IMR-90 (cell line): ENCODE results near the gene LEP.

Source experiments
- BHLHE40 ChIP-seq: fragments of 150-350 bp; IDR thresholded peaks from 2 replicates; pipeline ENCODE4 v1.6.1; 2016; ENCODE audit warnings: mild to moderate bottlenecking, low read depth, low read length
- CEBPB ChIP-seq: IDR thresholded peaks from 2 replicates; pipeline ENCODE4 v1.6.1; 2012; ENCODE audit warnings: low read depth, low read length, improper control_type of control experiment
- FOS ChIP-seq: fragments of 150-350 bp; IDR thresholded peaks from 2 replicates; pipeline ENCODE4 v1.6.1; 2016; ENCODE audit warnings: low read depth, low read length
- MAFK ChIP-seq: IDR thresholded peaks from 2 replicates; pipeline ENCODE4 v1.6.1; 2012; ENCODE audit warnings: low read depth, low read length, improper control_type of control experiment
- MXI1 ChIP-seq: IDR thresholded peaks from 2 replicates; pipeline ENCODE4 v1.6.1; 2012; ENCODE audit warnings: low read depth, mild to moderate bottlenecking, low read length, moderate library complexity, borderline replicate concordance
- POLR2A ChIP-seq: IDR thresholded peaks from 2 replicates; pipeline ENCODE4 v1.6.1; 2012; ENCODE audit warnings: mild to moderate bottlenecking, low read depth, low read length
- RAD21 ChIP-seq: IDR thresholded peaks from 2 replicates; pipeline ENCODE4 v1.6.1; 2012; ENCODE audit warnings: low read length, improper control_type of control experiment
- RCOR1 ChIP-seq: IDR thresholded peaks from 2 replicates; pipeline ENCODE4 v1.6.1; 2012; ENCODE audit warnings: mild to moderate bottlenecking, low read length, improper control_type of control experiment; ENCODE audit not compliant: insufficient replicate concordance
- RFX5 ChIP-seq: IDR thresholded peaks from 2 replicates; pipeline ENCODE4 v1.8.0; 2012; ENCODE audit warnings: low read depth, mild to moderate bottlenecking, low read length, moderate library complexity
- SMC3 ChIP-seq: fragments of 150-350 bp; IDR thresholded peaks from 2 replicates; pipeline ENCODE4 v1.6.1; 2016; ENCODE audit warnings: low read depth, mild to moderate bottlenecking, antibody characterized with exemption, low read length, moderate library complexity
- TF ChIP-seq, protein P1 (sequence below): conservative IDR thresholded peaks from 2 replicates; pipeline ENCODE4 v1.5.1; 2012; ENCODE audit warnings: mild to moderate bottlenecking, low read depth, low read length, improper control_type of control experiment
- TF ChIP-seq, protein P2 (sequence below): fragments of 150-350 bp; IDR thresholded peaks from 2 replicates; pipeline ENCODE4 v1.6.1; 2017; ENCODE audit warnings: mild to moderate bottlenecking, antibody characterized with exemption, low read length, low read depth

DNA sequence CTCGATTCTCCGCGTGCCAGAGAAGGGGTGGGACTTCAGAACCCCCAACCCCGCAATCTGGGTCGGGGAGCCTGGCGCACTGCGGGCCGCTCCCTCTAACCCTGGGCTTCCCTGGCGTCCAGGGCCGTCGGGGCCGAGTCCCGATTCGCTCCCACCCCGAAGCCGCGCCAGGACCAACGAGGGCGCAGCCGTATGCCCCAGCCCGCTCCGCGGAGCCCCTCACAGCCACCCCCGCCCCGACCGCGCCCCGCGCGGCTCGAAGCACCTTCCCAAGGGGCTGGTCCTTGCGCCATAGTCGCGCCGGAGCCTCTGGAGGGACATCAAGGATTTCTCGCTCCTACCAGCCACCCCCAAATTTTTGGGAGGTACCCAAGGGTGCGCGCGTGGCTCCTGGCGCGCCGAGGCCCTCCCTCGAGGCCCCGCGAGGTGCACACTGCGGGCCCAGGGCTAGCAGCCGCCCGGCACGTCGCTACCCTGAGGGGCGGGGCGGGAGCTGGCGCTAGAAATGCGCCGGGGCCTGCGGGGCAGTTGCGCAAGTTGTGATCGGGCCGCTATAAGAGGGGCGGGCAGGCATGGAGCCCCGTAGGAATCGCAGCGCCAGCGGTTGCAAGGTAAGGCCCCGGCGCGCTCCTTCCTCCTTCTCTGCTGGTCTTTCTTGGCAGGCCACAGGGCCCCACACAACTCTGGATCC lies at the start of gene LEP:
- TF ChIP-seq, protein P1, sequence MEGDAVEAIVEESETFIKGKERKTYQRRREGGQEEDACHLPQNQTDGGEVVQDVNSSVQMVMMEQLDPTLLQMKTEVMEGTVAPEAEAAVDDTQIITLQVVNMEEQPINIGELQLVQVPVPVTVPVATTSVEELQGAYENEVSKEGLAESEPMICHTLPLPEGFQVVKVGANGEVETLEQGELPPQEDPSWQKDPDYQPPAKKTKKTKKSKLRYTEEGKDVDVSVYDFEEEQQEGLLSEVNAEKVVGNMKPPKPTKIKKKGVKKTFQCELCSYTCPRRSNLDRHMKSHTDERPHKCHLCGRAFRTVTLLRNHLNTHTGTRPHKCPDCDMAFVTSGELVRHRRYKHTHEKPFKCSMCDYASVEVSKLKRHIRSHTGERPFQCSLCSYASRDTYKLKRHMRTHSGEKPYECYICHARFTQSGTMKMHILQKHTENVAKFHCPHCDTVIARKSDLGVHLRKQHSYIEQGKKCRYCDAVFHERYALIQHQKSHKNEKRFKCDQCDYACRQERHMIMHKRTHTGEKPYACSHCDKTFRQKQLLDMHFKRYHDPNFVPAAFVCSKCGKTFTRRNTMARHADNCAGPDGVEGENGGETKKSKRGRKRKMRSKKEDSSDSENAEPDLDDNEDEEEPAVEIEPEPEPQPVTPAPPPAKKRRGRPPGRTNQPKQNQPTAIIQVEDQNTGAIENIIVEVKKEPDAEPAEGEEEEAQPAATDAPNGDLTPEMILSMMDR, result no peak
- peak; percentile 28; the same call in 1 of the 2 replicates for TF ChIP-seq CEBPB
- no peak for TF ChIP-seq BHLHE40
- no peak for TF ChIP-seq RFX5
- TF ChIP-seq RAD21, result no peak
- TF ChIP-seq POLR2A, result no peak
- no peak for TF ChIP-seq MXI1
- TF ChIP-seq RCOR1, result no peak
- TF ChIP-seq FOS, result no peak
- no peak for TF ChIP-seq MAFK
- no peak for TF ChIP-seq SMC3
- TF ChIP-seq, protein P2, sequence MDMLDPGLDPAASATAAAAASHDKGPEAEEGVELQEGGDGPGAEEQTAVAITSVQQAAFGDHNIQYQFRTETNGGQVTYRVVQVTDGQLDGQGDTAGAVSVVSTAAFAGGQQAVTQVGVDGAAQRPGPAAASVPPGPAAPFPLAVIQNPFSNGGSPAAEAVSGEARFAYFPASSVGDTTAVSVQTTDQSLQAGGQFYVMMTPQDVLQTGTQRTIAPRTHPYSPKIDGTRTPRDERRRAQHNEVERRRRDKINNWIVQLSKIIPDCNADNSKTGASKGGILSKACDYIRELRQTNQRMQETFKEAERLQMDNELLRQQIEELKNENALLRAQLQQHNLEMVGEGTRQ, result no peak
